Bone marrow (tissue), 2 donors: Measurements from ENCODE around the gene TTC39A.

ENCODE experiments used
- DNase-seq, 2 donors: peaks; one replicate each; lab custom pipeline; 2025; lab: John Stamatoyannopoulos, UW

TTC39A gene

DNA sequence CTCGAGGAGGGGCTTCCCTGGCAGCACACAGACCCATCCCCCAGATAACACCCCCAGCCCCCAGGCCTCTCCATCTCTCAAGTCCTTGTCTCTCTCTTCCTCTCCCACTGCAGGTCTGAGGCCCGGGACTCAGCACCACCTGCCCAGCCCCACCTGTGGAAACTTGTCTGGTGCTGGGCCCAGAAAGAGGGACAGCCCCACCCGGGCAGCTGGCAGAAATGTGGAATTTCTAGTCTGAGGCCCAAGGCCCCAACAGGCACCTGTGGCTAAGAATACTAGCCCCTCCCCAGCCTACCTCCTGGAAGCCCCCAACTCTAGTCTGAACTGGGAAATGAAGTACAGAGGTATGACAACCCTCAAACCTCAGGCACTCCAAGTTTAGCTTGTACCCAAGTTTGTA, 15.4 kb downstream of the TTC39A start:
- DNase-seq = no peak

DNA sequence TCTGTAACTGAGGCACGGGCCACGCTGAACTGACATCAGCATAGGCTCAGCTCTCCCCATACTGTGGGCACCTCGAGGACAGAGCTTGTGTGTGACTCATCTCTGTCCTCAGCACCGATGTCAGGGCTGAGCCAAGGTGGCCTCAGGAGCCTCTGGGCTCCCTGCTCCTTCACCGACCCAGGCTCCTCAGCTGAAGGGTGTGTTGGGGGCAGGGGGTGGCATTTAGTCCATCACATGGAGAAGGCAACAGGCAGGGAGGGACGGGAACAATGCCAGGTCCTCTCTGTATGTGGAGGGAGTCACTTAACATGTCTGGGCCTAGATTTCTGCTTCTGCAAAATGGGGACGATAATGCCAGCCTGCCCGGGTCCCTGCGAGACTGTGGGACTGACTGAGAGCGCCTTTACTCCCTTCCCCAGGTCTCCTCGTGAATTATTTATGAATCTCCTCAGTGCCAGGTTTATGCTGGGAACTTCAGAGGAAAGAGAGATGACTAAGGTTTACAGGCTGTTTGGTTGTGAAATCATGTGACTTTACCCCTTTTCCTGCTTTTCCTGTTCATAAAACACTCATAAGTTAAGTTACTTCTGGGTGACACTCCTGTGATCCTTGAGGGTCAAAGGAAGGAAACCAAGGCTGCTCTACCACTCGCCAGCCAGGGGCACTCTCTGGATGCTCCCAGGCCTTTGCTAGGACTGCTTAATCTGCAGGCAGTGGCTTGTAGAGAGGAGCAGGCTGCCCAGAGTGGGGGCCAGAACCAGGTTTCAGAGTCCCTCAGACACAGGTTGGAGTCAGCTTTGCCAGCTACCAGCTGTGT, 16.2 kb downstream of the TTC39A start:
- DNase-seq = peak in 1 of 2 donors; percentile 31

DNA sequence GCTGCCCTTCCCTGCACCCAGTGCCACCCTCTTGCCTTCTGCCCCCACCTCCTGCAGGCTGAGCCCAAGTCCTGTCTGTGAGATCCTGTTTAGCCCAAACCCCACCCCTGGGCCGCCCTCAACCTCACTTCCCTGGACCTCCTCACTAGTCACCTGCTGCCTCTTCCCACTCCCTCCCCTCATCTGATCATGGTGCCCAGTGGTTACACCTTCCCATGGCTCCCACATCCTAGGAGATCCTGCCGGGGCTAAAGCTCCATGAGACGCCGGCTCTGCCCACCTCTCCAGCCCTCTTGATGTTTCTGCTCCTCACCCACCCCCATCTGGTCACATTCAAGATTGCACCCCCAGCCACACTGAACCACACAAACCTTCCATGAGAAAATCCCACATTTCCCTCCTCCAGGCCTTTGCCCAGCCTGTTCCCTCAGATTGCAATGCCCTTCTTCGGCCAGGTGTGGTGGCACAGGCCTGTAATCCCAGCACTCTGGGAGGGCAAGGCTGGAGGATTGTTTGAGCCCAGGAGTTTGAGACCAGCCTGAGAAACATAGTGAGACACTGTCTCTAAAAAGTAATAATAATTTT, 17.0 kb downstream of the TTC39A start:
- no peak for DNase-seq

DNA sequence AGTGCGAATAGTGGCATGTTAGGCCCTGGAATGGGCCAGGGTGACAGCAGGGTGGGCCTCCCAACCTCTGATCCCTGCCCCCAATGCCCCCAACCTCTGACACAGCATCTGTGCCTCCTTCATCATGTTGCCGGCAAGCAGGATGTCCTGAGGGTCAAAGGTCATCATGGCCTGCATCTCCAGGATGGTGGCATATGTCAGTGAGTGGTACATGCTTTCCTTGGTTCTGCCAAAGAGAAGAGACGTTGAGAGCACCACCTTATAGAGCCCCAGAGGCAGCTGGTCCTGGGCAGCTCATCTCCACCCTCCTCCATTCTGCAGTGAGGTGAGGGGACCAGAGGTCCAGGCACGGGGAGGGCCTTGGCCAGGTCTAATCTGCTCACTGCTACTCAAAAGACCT, 17.6 kb downstream of the TTC39A start:
- DNase-seq = no peak

DNA sequence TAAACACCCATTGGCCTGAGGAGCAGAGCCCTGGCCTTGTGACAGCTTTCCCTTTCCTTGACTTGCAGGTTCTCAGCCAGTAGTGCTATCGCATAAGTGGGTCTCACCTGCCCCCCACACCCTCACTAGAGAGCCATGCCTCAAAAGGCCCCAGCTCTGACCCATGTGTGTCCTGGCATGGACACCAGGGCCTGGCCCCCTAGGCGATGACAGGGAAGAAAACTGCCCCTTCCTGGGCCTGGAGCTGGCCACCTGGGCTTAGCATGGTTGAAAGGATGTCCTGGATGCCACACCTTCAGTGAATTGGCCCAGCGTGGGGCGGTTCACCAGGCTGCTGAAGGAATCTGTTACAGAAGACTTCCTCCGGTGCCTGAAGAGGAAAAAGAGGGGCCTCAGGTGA, 18.5 kb downstream of the TTC39A start:
- no peak for DNase-seq

DNA sequence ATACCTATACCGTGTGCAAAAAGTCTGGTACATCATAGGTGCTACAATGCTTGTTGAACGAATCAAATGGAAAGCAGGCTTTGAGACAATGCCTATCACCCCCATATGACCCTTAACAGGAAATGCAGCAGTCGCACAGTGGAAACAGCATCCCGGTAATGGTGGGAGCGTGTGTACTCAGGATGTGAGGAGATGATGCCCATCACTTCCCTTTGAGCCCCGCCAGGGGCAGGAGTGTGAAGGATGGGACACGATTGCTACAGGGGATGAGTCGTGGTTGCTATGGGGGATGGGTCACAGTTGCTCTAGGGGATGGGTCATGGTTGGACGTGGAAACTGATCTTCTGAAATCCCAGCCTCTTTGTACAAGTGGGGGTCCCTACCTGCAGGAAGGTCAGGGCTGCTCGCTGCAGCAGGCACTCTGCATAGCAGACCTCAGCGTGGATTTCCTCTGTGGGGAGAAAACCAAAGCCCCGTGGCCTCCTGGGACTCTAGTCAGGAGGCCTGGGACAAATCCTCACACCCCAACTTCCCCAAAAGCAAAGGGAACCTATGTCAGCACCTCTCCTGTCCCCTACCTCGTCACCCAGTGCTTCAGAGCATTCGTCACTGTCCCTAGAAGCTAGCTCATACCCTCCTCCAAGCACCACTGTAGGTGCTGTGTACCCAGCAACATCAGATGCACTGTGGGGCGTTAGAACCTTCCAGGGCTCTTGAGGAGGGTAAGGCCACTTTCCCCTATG, 19.3 kb downstream of the TTC39A start:
- peak in 1 of 2 donors; percentile 22 for DNase-seq

DNA sequence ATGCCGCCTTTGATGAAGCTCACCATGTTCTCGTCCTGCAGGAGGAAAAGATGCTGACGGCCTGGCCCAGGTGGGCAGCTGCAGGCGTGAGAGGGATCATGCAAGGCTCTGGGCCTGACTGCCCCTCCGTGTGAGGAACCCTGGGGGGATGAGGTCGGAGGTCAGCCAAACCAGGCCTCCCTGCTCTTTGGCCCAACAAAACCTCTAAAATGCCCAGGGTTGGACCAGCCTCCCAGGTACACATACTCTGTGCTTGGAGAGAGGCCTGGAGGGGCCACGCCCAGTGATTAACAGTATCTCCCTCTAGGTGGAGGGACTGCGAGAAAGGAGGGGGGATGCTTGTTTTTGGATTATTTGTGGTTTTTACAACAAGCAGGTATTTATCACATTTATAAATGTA, 21.1 kb downstream of the TTC39A start:
- DNase-seq = no peak

DNA sequence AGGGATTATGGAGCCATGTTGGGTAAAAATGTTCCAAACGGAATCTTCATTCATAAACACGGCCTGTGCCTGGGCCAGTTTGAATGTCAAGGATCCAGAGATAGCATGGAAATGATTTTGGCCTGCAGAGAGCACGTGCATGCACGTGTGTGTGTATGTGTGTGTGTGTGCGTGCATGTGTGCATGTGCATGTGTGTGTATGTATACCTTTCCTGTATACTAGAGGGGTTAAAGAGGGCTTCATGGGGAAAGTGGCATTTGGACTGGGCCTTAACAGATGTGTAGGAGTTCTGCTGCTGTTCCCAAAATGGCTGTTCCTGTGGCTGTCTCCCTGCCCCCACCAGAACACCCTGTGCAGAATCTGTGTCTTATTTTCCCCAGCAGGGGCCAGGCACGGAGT, 21.7 kb downstream of the TTC39A start:
- no peak for DNase-seq

DNA sequence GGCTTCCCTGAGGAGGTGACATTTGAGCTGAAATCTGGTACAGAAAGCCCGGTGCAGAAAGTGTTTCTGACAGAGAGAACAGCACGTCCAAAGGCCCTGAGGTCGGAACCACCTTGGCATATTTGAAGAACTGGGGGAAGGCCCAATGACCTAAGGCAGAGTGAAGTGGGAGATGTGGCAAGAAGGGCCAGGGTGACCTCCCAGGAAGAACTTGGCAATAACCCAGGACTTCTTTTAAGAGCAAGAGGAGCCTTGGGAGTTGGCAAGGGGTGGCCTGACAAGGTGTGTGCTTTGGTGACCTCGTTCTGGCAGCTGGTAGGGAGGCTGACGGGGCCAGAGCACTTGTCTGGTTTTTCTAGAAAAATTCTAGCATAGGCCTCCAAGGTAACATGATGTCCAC, 23.4 kb downstream of the TTC39A start:
- no peak for DNase-seq

DNA sequence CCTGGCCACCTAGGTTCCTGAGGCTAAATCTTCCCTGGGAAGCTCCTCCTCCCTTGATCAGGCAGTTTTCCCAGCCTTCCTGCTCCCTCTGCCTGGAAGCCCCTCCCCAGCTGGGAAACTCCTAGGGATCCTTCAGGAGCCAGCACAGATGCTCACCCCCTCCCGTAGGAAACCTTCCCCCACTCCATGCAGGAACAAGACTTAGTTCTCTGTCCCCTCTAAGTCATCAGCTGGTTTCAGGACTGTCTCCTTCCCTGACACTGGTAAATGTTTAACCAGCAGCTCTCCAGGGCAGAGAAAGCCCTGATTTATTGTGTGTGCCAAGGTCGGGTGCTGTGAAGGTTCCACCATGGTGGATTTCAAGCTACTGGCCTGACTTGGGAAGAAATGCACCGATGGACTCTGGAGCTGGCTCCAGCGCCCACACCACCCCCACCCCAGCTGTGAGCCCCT, 25.0 kb downstream of the TTC39A start:
- no peak for DNase-seq

DNA sequence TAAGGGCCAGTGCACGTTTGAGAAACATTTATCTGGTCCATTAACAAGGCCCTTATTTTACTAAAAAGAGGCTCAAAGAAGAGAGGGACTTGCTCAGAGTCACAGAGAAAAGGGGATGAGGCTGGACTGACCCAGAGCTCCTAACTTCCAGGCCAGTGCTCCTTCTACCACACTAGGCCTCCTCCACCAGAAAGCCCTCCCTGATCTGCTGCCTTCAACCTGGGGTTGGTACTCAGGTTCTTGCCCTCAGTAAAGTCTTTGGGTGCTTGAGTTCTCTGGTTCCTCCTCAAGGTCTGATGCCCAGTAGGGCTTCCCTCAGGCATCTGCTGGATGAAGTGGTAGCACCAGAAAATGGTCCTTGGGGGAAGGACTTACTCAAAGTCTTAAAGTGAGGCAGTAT, 26.0 kb downstream of the TTC39A start:
- no peak for DNase-seq

DNA sequence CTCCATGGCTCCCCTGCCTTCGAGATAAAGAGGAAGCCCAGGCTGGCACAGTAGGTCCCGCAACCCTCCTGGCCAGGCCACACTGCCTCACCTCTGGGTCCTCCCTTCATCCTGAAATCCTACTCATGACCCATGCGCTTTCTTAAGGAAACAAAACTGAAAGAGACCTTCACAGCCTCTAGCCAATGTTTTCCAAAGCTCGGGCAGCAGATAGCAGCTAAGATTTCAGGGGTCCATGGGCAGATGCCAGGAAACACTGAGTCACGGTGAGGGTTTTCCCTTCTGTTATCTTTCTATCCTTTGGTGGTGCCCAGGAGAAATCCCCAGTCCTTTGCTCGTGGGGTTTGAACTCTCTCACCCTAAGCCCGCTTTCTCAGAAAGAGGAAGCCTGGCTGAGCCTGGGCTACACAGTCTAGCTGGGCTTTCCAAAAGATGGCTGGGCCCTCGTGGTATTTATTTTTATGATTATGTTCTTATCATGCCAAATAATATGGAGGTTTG, 26.6 kb downstream of the TTC39A start:
- peak; percentile 39 to 72 for DNase-seq

DNA sequence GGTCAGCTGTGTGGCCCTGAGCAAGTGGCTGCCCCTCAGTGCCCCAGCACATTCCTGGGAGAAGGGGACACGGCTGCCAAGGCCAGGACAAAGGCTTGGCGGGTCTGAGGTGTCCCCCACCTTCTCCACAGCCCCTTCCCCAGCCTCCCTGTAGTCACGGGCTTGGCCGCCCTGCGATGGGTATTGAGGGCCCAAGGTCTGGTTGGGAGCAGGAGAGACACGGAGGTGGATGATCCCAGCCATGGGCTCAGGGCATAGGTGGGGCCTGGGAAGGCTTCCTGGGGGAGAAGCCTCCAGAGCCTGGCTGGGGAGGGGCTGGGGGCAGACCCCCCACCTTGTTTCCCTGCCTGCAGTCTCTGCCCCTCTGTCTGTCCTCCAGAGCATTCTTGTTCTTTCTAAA, 27.0 kb downstream of the TTC39A start:
- no peak for DNase-seq

DNA sequence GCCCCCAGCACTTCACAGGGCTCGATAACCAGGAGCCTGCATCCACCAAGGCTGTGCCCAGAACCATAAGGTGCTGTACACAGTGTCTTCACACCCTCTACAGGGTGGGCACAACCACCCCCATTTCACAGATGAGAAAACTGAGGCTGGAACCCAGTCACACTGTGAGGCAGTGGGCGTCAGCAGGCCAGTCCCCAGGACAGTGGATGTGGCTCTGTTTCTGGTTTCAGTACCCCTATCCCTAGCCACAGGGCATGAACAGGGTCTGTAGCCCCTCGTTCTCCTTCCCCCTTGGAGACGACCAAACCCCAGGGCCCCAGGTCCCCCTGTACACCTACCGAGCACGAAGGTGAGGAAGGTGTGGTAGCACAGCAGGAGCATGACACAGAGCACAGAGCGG, 27.6 kb downstream of the TTC39A start:
- DNase-seq = no peak

DNA sequence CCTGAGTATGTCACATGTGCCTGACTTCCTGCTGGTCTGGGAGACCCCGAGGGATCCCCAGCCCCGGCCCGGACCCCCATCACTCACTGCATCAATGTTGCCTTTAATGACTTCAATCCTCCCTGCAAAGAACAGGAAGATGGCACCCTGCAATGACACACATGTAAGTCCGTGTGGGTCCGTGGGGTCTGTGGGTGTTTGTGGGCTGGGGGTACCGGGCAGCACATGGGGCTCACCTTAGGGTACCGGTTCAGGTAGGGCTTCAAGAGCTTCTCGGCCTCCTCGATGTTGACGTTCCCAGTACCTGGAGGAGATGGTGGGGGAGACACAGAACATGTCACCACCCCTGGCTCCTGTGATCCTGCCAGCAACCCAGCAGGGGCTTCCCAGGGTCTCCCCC, 28.1 kb downstream of the TTC39A start:
- DNase-seq = no peak

DNA sequence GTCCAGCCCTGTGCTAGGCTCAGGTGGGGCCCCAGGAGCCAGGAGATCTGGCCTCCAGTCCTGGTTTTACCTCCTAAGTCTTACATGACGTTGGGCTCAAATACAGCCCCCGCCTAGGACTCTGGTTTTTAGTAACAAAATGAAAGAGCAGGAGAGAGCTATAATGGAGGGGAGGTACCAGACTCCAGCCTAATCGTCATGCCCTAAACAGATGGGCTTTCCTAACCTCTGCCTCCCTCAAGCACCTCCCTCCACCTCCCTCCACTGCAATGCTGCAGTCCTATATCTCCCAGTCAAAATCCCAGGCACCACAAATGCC, 28.6 kb downstream of the TTC39A start:
- no peak for DNase-seq

DNA sequence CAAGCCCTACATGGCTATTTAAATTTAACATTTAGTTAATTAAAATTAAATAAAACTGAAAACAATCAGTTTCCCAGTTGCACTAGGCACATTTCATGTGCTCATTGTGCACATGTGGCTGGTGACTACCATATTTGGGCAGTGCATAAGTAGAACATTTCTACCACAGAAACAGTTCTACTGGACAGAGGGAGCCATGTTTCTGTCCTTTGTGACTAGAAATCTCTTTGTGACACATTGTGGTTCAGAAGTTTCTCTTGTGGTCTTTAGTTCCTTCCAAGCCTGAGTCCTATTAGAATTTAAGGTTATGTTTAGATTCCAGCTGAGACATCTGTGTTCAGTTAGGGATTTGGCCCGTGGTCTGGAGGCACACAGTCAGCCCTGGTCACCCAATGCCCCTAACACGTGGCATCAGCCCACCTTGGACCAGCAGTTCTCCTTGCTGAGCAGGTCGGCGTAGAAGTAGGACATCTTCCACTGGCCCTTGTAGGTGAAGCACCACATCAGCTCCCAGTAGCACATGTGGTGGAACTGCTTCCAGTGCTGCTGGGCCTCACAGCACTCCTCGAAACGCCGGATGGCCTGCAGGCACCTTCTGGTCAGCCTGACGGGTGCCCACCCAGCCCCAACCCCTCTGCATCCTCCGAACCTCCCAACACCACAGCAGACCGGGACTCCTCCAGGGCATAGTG, 29.1 kb downstream of the TTC39A start:
- DNase-seq = peak in 1 of 2 donors; percentile 33

DNA sequence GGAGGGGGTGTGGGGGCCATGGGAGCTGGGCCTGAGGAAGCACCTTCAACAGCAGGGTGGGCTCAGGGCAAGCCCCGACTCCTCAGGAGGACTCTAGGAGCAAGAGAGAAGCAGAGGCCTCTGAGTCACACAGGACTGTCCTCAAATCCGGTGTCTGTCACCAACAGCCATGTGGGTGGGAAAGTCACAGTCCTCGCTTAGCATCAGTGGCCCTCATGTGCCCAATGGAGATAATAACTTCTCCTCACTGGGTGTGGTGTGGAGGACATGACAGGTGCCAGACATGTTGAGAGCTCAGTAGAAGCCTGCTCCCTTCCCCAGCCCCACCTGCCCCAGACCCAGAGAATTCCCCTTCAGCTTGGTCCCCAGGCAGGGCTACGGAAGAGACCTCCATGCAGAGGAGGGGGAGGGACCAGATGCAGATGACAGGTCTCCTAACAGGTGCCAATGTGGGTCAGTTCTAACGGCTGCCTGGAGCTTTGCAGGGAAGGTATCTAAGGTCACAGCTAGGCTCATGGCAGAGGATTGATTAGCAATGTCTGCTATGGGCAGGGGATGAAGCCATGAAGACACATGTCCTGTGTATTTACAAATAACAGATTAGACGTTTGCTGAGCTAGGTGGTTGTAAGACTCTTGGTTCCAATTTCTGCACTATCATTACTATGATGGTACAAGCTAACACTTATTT, 30.2 kb downstream of the TTC39A start:
- no peak for DNase-seq

DNA sequence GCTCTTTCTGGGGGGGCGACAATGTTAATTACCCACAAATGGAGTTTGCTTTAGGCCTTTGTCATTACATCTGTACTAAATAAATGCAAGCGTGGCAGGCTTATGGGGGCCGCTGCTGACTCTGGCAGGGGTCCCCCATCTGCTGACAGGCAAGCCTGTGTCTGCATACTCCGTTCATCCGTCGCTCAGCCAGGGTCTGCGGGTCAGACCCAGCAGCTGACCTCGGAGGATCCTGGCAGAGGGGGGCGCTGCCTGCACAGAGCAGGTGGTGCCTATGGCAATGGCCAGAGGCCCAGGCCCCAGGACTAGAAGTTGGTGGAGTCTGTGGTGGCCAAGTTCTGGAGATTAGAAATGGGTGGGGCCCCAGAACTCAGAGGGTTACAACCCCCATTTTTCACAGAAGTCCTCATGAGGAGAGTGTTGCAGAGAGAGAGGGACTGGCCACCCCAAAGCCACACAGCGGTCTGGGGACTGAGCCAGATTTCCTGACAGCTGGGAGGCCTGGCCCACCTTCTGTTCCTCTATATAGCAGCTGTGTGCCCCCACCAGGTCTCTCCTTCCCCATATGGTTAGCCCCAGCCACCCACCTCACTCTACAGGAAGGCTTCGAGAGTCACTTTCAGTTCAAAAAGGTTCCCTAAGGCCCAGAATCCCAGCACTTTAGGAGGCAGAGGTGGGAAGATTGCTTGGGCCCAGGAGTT, 31.0 kb downstream of the TTC39A start:
- no peak for DNase-seq

DNA sequence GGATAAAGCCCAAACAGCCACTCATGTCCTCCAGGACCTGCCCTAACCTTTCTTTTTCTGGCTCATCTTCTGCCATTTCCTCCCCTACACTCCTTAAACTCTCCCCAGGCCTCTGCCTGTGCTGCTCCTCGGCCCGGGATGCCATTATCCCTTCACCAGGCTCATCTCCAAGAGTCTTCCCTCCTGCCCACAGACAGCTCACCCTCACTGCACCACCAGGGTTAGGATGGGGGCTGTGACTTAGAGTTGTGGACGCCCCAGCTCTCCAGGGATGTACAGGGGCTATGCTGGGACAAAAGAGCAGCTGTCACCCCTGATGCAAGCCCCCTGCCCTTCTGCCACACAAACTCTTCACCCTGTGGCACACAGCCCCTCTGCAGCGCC, 32.0 kb downstream of the TTC39A start:
- no peak for DNase-seq
